Ovary (tissue), 9 donors: Measurements from ENCODE around the gene UGGT2. TPM values are rescaled to one million over a fixed set of nuclear protein-coding genes. Genes with fewer than 3 reads are reported as not detected.
"Not testable (repeated sequence)": the region's sequence is repeated elsewhere in the genome, so short reads cannot be mapped to it uniquely, and the experiment has no call there.

Experiments
- DNase-seq, 5 donors: peaks; one replicate each; pipeline ENCODE4 v3.0.0-alpha.2; 2019 to 2020
- H3K27ac ChIP-seq, 2 donors: fragments of 200-600 bp; one replicate each; pipeline versions ENCODE4 v1.5.1 to v1.8.0; 2019 to 2022
- H3K27me3 ChIP-seq: fragments of 200-600 bp; one replicate; pipeline ENCODE4 v1.8.0; 2022
- H3K36me3 ChIP-seq: fragments of 200-600 bp; sonication (generic); one replicate; pipeline ENCODE4 v1.5.1; 2019
- H3K4me1 ChIP-seq: one replicate; pipeline ENCODE4 v1.8.1; 2013; ENCODE audit warnings: mild to moderate bottlenecking, moderate library complexity; ENCODE audit not compliant: insufficient read depth
- H3K4me3 ChIP-seq: fragments of 200-600 bp; sonication (generic); one replicate; pipeline ENCODE4 v1.5.1; 2017
- H3K9me3 ChIP-seq, 2 donors: fragments of 200-600 bp in 1 of 2; sonication (generic) in 1 of 2; one replicate each; pipeline versions ENCODE4 v1.5.1 to v1.8.1; 2013 to 2019; ENCODE audit warnings: mild to moderate bottlenecking in 1 of 2, moderate library complexity in 1 of 2
- EP300 ChIP-seq: sonication (generic); formaldehyde crosslinking; IDR thresholded peaks from one replicate; pipeline ENCODE4 v1.6.1; 2017; ENCODE audit warnings: antibody characterized with exemption
- POLR2A ChIP-seq: fragments of 450-650 bp; IDR thresholded peaks from one replicate; pipeline ENCODE4 v1.6.1; 2017; ENCODE audit warnings: antibody characterized with exemption, mild to moderate bottlenecking, moderate library complexity
- whole genome bisulfite sequencing, 3 donors: extraction: QIAGEN DNeasy Blood & Tissue Kit in 1 of 3; methylation state at CpG; one replicate each; pipeline versions ENCODE4 v1.1.5 to v1.1.7; 2013 to 2017; 5-methylcytosine and 5-hydroxymethylcytosine counted together
- intact Hi-C, 4 donors: fragments of 100-400 bp; cut with DNase I; formaldehyde crosslinking; loops; one replicate each; pipeline versions ENCODE4 v1.11.0 to v1.15.1; 2022 to 2023
- polyA plus RNA-seq, 2 donors: library from polyadenylated mRNA; stranded (reverse); fragments of 200-250 nt in 1 of 2; fragments of 350-450 nt in 1 of 2; fragmentation: Illumina TruSeq in 1 of 2; extraction: RNeasy Lipid Tissue Mini Kit (QIAGEN cat#74804) in 1 of 2; gene quantifications; one replicate each; pipeline ENCODE4 v1.2.3, GENCODE V29; 2013 to 2014
- total RNA-seq, 7 donors: library from RNA; depleted of rRNA in 2 of 7; stranded (reverse); fragments of >200 nt in 2 of 7; fragmentation: NEBNext Ultra II Directional in 3 of 7; extraction: Animal tissue kit (Norgen Biotek cat#: 25700) in 3 of 7; gene quantifications; one replicate each; pipeline versions ENCODE4 v1.1.0 to v1.2.4, GENCODE V29; 2016 to 2023
- TF ChIP-seq, protein P1 (sequence below), 3 donors: fragments of 450-650 bp in 2 of 3; fragments of 200-600 bp in 1 of 3; IDR thresholded peaks; one replicate each; pipeline versions ENCODE4 v1.5.1 to v1.8.0; 2016 to 2022; ENCODE audit warnings: antibody characterized with exemption in 3 of 3, mild to moderate bottlenecking in 1 of 3
- donor health status: DM: no; HTN: no; CAD: no; lungs with moderate emphysema.
- donor health status: DM: no; HTN: no; CAD: no.
- donor health status: Bipolar disorder and iron deficiency.
- donor health status: DM: yes; HTN: yes; CAD: no.
- donor health status: DM: no; HTN: no; CAD: no.
- donor health status: DM: yes; HTN: yes; CAD: no.

UGGT2 gene
- total and polyA plus RNA-seq, 9 donors = 7.7 to 52.6 (median 28.9) TPM

DNA sequence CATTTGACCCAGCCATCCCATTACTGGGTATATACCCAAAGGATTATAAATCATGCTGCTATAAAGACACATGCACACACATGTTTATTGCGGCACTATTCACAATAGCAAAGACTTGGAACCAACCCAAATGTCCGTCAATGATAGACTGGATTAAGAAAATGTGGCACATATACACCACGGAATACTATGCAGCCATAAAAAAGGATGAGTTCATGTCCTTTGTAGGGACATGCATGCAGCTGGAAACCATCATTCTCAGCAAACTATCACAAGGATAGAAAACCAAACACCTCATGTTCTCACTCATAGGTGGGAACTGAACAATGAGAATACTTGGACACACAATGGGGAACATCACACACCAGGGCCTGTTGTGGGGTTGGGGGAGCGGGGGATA lies 2.2 kb downstream of the UGGT2 start:
- intact Hi-C loops, H3K36me3 ChIP-seq, H3K27me3 ChIP-seq, H3K27ac ChIP-seq, H3K4me3 ChIP-seq, H3K9me3 ChIP-seq, H3K4me1 ChIP-seq, DNase-seq: not testable (repeated sequence)
- 88 to 97% (median 96%) methylated on average over 2 to 4 of the region's 4 CpGs for WGBS, 3 donors

DNA sequence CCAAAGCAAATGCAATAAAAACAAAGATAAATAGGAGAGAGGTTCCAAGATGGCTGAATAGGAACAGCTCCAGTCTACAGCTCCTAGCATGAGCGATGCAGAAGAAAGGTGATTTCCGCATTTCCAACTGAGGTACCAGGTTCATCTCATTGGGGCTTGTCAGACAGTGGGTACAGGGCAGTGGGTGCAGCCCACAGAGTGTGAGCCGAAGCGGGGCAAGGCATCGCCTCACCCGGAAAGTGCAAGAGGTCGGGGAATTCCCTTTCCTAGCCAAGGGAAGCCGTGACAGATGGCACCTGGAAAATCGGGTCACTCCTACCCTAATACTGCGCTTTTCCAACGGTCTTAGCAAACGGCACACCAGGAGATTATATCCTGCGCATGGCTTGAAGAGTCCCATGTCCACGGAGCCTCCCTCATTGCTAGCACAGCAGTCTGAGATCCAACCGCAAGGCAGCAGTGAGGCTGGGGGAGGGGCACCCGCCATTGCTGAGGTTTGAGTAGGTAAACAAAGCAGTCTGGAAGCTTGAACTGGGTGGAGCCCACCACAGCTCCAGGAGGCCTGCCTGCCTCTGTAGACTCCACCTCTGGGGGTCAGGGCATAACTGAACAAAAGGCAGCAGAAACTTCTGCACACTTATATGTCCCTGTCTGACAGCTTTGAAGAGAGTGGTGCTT lies 6.6 kb downstream of the UGGT2 start:
- 96 to 98% (median 98%) methylated on average over 16 of the region's 16 CpGs for WGBS, 3 donors
- intact Hi-C loops, H3K36me3 ChIP-seq, H3K4me3 ChIP-seq, H3K4me1 ChIP-seq, H3K27ac ChIP-seq, H3K27me3 ChIP-seq, H3K9me3 ChIP-seq, DNase-seq: not testable (repeated sequence)

DNA sequence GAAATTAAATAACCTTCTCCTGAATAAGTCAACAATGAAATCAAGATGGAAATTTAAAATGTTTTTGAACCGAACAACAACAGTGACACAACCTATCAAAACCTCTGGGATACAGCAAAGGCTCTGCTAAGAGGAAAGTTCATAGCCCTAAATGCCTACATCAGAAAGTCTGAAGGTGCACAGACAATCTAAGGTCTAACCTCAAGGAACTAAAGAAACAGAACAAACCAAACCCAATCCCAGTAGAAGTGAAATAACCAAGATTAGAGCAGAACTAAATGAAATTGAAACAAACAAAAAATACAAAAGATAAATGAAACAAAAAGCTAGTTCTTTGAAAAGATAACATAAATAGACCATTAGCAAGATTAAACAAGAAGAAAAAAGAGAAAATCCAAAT lies 9.0 kb downstream of the UGGT2 start:
- WGBS, 3 donors = 94 to 100% (median 98%) methylated on average over 1 of the region's 1 CpG
- H3K9me3 ChIP-seq = no peaks in the 10 kb centered on the region
- H3K4me3 ChIP-seq = no peak overlapping the region
- no peak for TF ChIP-seq POLR2A
- TF ChIP-seq, protein P1, sequence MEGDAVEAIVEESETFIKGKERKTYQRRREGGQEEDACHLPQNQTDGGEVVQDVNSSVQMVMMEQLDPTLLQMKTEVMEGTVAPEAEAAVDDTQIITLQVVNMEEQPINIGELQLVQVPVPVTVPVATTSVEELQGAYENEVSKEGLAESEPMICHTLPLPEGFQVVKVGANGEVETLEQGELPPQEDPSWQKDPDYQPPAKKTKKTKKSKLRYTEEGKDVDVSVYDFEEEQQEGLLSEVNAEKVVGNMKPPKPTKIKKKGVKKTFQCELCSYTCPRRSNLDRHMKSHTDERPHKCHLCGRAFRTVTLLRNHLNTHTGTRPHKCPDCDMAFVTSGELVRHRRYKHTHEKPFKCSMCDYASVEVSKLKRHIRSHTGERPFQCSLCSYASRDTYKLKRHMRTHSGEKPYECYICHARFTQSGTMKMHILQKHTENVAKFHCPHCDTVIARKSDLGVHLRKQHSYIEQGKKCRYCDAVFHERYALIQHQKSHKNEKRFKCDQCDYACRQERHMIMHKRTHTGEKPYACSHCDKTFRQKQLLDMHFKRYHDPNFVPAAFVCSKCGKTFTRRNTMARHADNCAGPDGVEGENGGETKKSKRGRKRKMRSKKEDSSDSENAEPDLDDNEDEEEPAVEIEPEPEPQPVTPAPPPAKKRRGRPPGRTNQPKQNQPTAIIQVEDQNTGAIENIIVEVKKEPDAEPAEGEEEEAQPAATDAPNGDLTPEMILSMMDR (IDR thresholded peaks at IDR 0.05) = no peak
- no peak for TF ChIP-seq EP300
- no peaks in the 10 kb centered on the region for H3K4me1 ChIP-seq
- no peaks in the 10 kb centered on the region for H3K27me3 ChIP-seq
- DNase-seq = no peak
- intact Hi-C loops = no loop called here
- H3K36me3 ChIP-seq = no peaks in the 10 kb centered on the region
- no peak overlapping the region for H3K27ac ChIP-seq

DNA sequence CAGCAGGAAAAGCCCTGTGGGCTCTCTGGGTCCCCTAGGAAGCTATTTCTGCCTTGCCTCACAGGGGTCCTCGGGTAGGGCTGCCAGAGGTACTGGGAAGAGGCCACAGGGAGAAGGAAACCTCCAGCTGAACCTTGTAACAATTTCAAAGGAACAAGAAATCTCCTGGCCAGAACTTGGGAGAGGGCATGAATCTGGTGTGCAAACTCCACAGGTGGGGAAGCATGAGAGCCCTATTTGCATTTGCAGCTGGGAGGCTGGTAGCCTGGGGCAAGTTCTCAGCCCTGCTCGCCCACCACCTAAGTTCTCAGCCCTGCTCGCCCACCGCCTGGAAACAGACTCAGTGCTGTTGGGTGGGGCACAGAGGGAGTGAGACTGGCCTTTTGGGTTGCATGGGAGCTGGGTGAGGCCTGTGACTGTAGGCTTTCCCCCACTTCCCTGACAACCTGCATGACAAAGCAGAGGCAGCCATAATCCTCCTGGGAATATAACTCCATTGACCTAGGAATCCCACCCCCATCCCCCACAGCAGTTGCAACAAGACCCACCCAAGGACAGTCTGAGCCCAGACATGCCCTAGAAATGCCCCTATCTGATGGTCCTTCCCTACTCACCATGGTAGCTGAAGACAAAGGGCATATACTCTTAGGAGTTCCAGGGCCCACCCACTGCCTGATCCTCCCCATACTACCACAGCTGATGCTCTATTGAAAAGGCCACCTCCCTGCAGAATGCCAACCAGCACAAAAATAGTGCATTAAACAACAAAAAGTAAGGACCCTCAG lies 11.7 kb downstream of the UGGT2 start:
- no peaks in the 10 kb centered on the region for H3K9me3 ChIP-seq
- no peak for TF ChIP-seq EP300
- TF ChIP-seq, protein P1 (IDR thresholded peaks at IDR 0.05) = no peak
- no peak for TF ChIP-seq POLR2A
- H3K4me1 ChIP-seq = no peaks in the 10 kb centered on the region
- WGBS, 3 donors = 93 to 98% (median 95%) methylated on average over 4 of the region's 4 CpGs
- DNase-seq = no peak
- no peak overlapping the region for H3K4me3 ChIP-seq
- H3K27ac ChIP-seq = no peak overlapping the region
- intact Hi-C loops = no loop called here
- H3K27me3 ChIP-seq = no peaks in the 10 kb centered on the region
- H3K36me3 ChIP-seq = no peaks in the 10 kb centered on the region

DNA sequence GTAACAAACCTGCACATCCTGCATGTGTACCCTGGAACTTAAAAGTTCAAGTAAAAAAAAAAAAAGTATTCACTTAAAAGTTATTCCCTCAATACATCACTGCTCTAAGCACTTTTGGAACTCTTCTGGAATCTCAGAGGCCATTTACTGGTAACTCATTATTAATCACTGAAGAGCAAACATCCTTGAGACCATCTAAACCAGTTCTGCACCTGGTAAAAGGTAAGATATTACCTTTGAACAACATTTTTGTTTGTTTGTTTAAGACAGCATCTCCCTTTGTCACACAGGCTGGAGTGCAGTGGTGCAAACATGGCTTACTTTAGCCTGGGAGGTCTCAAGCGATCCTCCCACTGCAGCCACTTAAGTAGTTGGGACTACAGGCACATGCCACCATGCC lies 16.7 kb downstream of the UGGT2 start:
- no peaks in the 10 kb centered on the region for H3K4me1 ChIP-seq
- intact Hi-C loops = no loop called here
- H3K4me3 ChIP-seq = no peak overlapping the region
- H3K36me3 ChIP-seq = no peaks in the 10 kb centered on the region
- 96 to 100% (median 98%) methylated on average over 1 of the region's 1 CpG for WGBS, 3 donors
- TF ChIP-seq, protein P1 (IDR thresholded peaks at IDR 0.05) = no peak
- no peak for TF ChIP-seq POLR2A
- no peak for TF ChIP-seq EP300
- H3K27me3 ChIP-seq = no peaks in the 10 kb centered on the region
- H3K27ac ChIP-seq = no peak overlapping the region
- DNase-seq = no peak
- no peaks in the 10 kb centered on the region for H3K9me3 ChIP-seq
